Endothelial cell of umbilical vein (primary cell): ENCODE measurements around the gene SMIM31. TPM values are rescaled to one million over a fixed set of nuclear protein-coding genes. Genes with fewer than 3 reads are reported as not detected.

Source experiments
- BruUV-seq: library from RNA; stranded (reverse); fragments of 400-500 nt; replicated peaks from 2 replicates; lab custom pipeline; 2021; lab: Mats Ljungman, UMichigan
- CTCF ChIA-PET: fragments of 300-600, 350-600 bp; sonication (Branson Sonifier 250); formaldehyde crosslinking; loops from one replicate; lab custom pipeline; 2021; ENCODE audit warnings: antibody characterized with exemption, inconsistent platforms; lab: Charles Lee
- POLR2A ChIA-PET: fragments of 300-600, 350-600 bp; sonication (Branson Sonifier 250); formaldehyde crosslinking; loops from one replicate; lab custom pipeline; 2021; ENCODE audit warnings: antibody characterized with exemption, inconsistent platforms; lab: Charles Lee
- DNase-seq: peaks from one replicate; pipeline ENCODE4 v3.0.0-alpha.2; 2011; ENCODE audit warnings: low read depth, low spot score
- FAIRE-seq: peaks from 2 replicates; lab custom pipeline; 2011; peaks lifted over from hg19 to GRCh38; lab: Jason Lieb, UNC
- H2AFZ ChIP-seq: 2 replicates; pipeline ENCODE4 v1.6.0; 2012; ENCODE audit warnings: low read depth, low read length, control low read depth, inconsistent platforms
- H3K27ac ChIP-seq: 2 replicates; pipeline ENCODE4 v1.5.1; 2011; ENCODE audit warnings: low read depth, mild to moderate bottlenecking, control low read depth, low read length, moderate library complexity; ENCODE audit not compliant: insufficient read depth
- H3K27me3 ChIP-seq, 2 experiments: 2 replicates each; pipeline versions ENCODE4 v1.6.0 to v1.6.1; 2011; ENCODE audit warnings: low read length in 2 of 2, mixed read lengths in 1 of 2; ENCODE audit not compliant: control insufficient read depth in 2 of 2, insufficient read depth in 2 of 2
- H3K36me3 ChIP-seq, 2 experiments: 2 replicates in 1 of 2; 3 replicates in 1 of 2; pipeline ENCODE4 v1.5.1; 2011; ENCODE audit warnings: low read length in 2 of 2, mild to moderate bottlenecking in 1 of 2, moderate library complexity in 1 of 2; ENCODE audit not compliant: control insufficient read depth in 2 of 2, insufficient read depth in 2 of 2; ENCODE audit errors: extremely low read depth in 1 of 2
- H3K4me1 ChIP-seq: 3 replicates; pipeline ENCODE4 v1.5.1; 2011; ENCODE audit warnings: mild to moderate bottlenecking, low read length; ENCODE audit not compliant: control insufficient read depth, insufficient read depth; ENCODE audit errors: extremely low read depth
- H3K4me2 ChIP-seq: 2 replicates; pipeline ENCODE4 v1.6.1; 2011; ENCODE audit warnings: low read length, control low read depth, mixed read lengths; ENCODE audit not compliant: insufficient read depth
- H3K4me3 ChIP-seq, 3 experiments: fragments of 200-600 bp in 1 of 3; sonication (generic), shearing (Covaris generic) in 1 of 3; replicated peaks in 1 of 3; 2 replicates each; pipeline ENCODE4 v1.5.1; 2011 to 2016; ENCODE audit warnings: control low read depth in 3 of 3, low read length in 3 of 3, mild to moderate bottlenecking in 2 of 3, inconsistent platforms in 1 of 3, low read depth in 1 of 3, moderate library complexity in 1 of 3; ENCODE audit not compliant: insufficient read depth in 1 of 3
- H3K79me2 ChIP-seq: 2 replicates; pipeline ENCODE4 v1.6.0; 2012; ENCODE audit warnings: low read length, inconsistent platforms; ENCODE audit not compliant: control insufficient read depth, insufficient read depth
- H3K9ac ChIP-seq: replicated peaks from 2 replicates; pipeline ENCODE3; 2011; ENCODE audit warnings: low read length, control low read depth; ENCODE audit not compliant: insufficient read depth; ENCODE audit errors: extremely low read depth
- H3K9me1 ChIP-seq: replicated peaks from 3 replicates; pipeline ENCODE4 v1.6.0; 2011; ENCODE audit warnings: mild to moderate bottlenecking, low read length; ENCODE audit not compliant: control insufficient read depth, insufficient read depth; ENCODE audit errors: extremely low read depth
- H3K9me3 ChIP-seq: replicated peaks from 2 replicates; pipeline ENCODE4 v1.5.1; 2012; ENCODE audit warnings: low read length, inconsistent platforms; ENCODE audit not compliant: control insufficient read depth, insufficient read depth
- H4K20me1 ChIP-seq: replicated peaks from 2 replicates; pipeline ENCODE3; 2011; ENCODE audit warnings: mild to moderate bottlenecking, low read length; ENCODE audit not compliant: control insufficient read depth, insufficient read depth; ENCODE audit errors: extremely low read depth
- CTCF ChIP-seq, 2 donors: IDR thresholded peaks; 1 replicate in 1 of 2; 2 replicates in 1 of 2; pipeline ENCODE4 v1.5.1; 2011; ENCODE audit warnings: low read length in 2 of 2, mild to moderate bottlenecking in 2 of 2, moderate library complexity in 2 of 2, control low read depth in 1 of 2, inconsistent platforms in 1 of 2, low read depth in 1 of 2; ENCODE audit not compliant: insufficient read depth in 1 of 2; ENCODE audit errors: extremely low read depth in 1 of 2
- EZH2 ChIP-seq: IDR thresholded peaks from 2 replicates; pipeline ENCODE4 v1.6.1; 2012; ENCODE audit warnings: borderline replicate concordance, low read depth, mild to moderate bottlenecking, moderate library complexity, low read length, inconsistent platforms; ENCODE audit not compliant: severe bottlenecking
- FOS ChIP-seq: IDR thresholded peaks from 2 replicates; pipeline ENCODE4 v1.6.1; 2011; ENCODE audit warnings: mild to moderate bottlenecking, low read length, moderate library complexity, borderline replicate concordance; ENCODE audit not compliant: insufficient read depth
- GATA2 ChIP-seq: IDR thresholded peaks from 2 replicates; pipeline ENCODE4 v1.7.0; 2011; ENCODE audit warnings: low read depth, mild to moderate bottlenecking, moderate library complexity, mixed read lengths, low read length; ENCODE audit not compliant: insufficient read length, insufficient read depth
- JUN ChIP-seq: IDR thresholded peaks from 2 replicates; pipeline ENCODE4 v1.6.1; 2011; ENCODE audit warnings: borderline replicate concordance, low read depth; ENCODE audit not compliant: insufficient read length, insufficient read depth
- MAX ChIP-seq: IDR thresholded peaks from 2 replicates; pipeline ENCODE4 v1.6.1; 2011; ENCODE audit not compliant: insufficient read depth, insufficient read length
- MYC ChIP-seq: IDR thresholded peaks from one replicate; pipeline ENCODE4 v1.6.1; 2011; ENCODE audit warnings: mild to moderate bottlenecking, low read depth, low read length
- POLR2A ChIP-seq: IDR thresholded peaks from 2 replicates; pipeline ENCODE4 v1.6.1; 2012; ENCODE audit warnings: low read depth, mild to moderate bottlenecking, control low read depth, low read length
- POLR2AphosphoS5 ChIP-seq: IDR thresholded peaks from 2 replicates; pipeline ENCODE4 v1.6.1; 2012; ENCODE audit warnings: low read depth, mild to moderate bottlenecking, control low read depth, low read length, moderate library complexity; ENCODE audit not compliant: insufficient read depth
- dilution Hi-C: fragments of 300-500 bp; cut with MboI; formaldehyde crosslinking; loops from one replicate; pipeline ENCODE4 v1.15.0; 2019; ENCODE audit warnings: low sequenced_read_pairs; ENCODE audit not compliant: extremely low pct_ligation_motif_present
- intact Hi-C: fragments of 100-400 bp; cut with micrococcal nuclease; formaldehyde crosslinking; loops from one replicate; pipeline ENCODE4 v1.10.0; 2022
- polyA plus RNA-seq, 4 experiments: library from polyadenylated mRNA; depleted of rRNA in 3 of 4; stranded (reverse) in 3 of 4; unstranded in 1 of 4; fragments of >200 nt; gene quantifications; 2 replicates each; pipeline versions ENCODE4 v1.2.1 to v1.2.3, GENCODE V29; 2011 to 2012; ENCODE audit warnings: missing spikeins in 1 of 4
- total RNA-seq: library from RNA; stranded (reverse); gene quantifications from 2 replicates; pipeline ENCODE4 v1.2.3, GENCODE V29; 2021

The SMIM31 gene
- total and polyA plus RNA-seq, 2 donors (not counting 3 experiments of a cell fraction or from before 2014, with no cell fraction given): not detected

GRCh38 chr4:164756686-164757085 is 2.8 kb downstream of the SMIM31 start:
- CTCF ChIA-PET: no interaction called here

More at GRCh38 chr4:164756686-164757085, 2.8 kb downstream of the SMIM31 start:
- no TSS peak for BruUV-seq
- Histone ChIP-seq H3K27ac (no peak overlapping the region), H3K4me1 (no peaks in the 10 kb centered on the region), H3K9ac (no peak overlapping the region), H3K4me3 (no peak overlapping the region), H3K36me3 (no peaks in the 10 kb centered on the region), H3K9me3 (no peaks in the 10 kb centered on the region), H3K9me1 (no peaks in the 10 kb centered on the region), H4K20me1 (no peaks in the 10 kb centered on the region), H3K4me2 (no peak overlapping the region), H2AFZ (no peak overlapping the region), H3K79me2 (no peaks in the 10 kb centered on the region), H3K27me3 (no peaks in the 10 kb centered on the region)
- DNase-seq (no peak), FAIRE-seq (no peak)
- POLR2A ChIA-PET: no interaction called here
- TF ChIP-seq CTCF (IDR thresholded peaks at IDR 0.05; ENCODE audit: extremely low read depth in 1 of 2, insufficient read depth in 1 of 2, low read depth in 1 of 2, low read length in 2 of 2) (no peak), POLR2AphosphoS5 (no peak), JUN (no peak), FOS (no peak), POLR2A (no peak), MYC (no peak), GATA2 (no peak), EZH2 (no peak), MAX (no peak)
- intact Hi-C loops: no loop called here
- dilution Hi-C loops: no loop called here
